ENCODE measurements around the gene ZDHHC14.

The ZDHHC14 gene

GRCh38 chr6:157551041-157551832 lies 170.2 kb downstream of the ZDHHC14 start:
- no peak for TF ChIP-seq REST (IDR thresholded peaks at IDR 0.05; ENCODE audit: low read depth)
- TF ChIP-seq TCF12 (IDR thresholded peaks at IDR 0.05; ENCODE audit: low read depth), result no peak
- no peak for TF ChIP-seq EP300 (IDR thresholded peaks at IDR 0.05; ENCODE audit: borderline replicate concordance)
- no peak for TF ChIP-seq FOXM1 (IDR thresholded peaks at IDR 0.05; ENCODE audit: borderline replicate concordance, low read depth)
- no peak for TF ChIP-seq CEBPB (IDR thresholded peaks at IDR 0.05)
- TF ChIP-seq TEAD4 (IDR thresholded peaks at IDR 0.05), result no peak
- TF ChIP-seq RAD21 (IDR thresholded peaks at IDR 0.05; ENCODE audit: low read depth), result no peak
- no peak for TF ChIP-seq CREB1 (IDR thresholded peaks at IDR 0.05; ENCODE audit: low read depth)
- TF ChIP-seq MAX (IDR thresholded peaks at IDR 0.05), result no peak
- TF ChIP-seq TAF1 (IDR thresholded peaks at IDR 0.05; ENCODE audit: low read depth), result no peak
- TF ChIP-seq ZBTB7A (IDR thresholded peaks at IDR 0.05; ENCODE audit: low read depth), result no peak
- no peak for TF ChIP-seq YY1 (IDR thresholded peaks at IDR 0.05; ENCODE audit: low read depth)
- TF ChIP-seq USF1 (IDR thresholded peaks at IDR 0.05), result no peak
- no peak for TF ChIP-seq NFIC (IDR thresholded peaks at IDR 0.05)
- TF ChIP-seq EGR1 (IDR thresholded peaks at IDR 0.05), result no peak

DNA sequence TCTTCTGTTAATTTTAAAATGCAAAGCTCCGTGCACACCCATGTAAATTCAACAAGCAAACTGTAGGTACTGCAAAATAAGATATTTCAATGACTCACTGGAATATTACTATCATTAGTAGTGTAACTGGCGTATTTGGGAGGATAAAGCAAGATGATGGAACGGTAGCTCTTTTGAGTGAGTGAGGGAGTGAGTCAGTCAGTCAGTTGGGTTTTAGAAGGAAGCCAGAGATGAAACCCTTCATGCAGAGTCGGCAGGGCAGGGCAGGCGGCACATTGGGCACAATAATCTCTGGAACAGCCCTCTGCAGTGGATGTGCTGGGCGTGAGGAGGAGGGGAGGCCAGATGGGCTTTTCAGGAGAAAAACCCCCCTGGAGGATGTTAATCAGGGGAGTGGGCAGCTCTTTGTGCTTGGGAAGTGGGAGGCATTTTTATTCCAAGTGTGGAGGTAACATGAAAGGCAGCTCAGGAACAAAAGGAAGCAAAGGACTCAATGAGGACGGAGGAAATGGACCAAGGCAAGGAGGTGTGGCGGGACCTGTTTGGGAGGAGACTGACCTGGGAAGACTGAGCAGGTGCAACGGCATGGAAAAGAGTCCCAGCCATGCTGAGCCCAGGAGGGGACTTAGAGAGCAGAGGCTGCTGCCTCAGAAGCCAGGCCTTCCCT lies 171.2 kb downstream of the ZDHHC14 start:
- TF ChIP-seq TCF12 (IDR thresholded peaks at IDR 0.05; ENCODE audit: low read depth), result no peak
- no peak for TF ChIP-seq EP300 (IDR thresholded peaks at IDR 0.05; ENCODE audit: borderline replicate concordance)
- no peak for TF ChIP-seq ZBTB7A (IDR thresholded peaks at IDR 0.05; ENCODE audit: low read depth)
- no peak for TF ChIP-seq TAF1 (IDR thresholded peaks at IDR 0.05; ENCODE audit: low read depth)

GRCh38 chr6:157552820-157553485 lies 172.0 kb downstream of the ZDHHC14 start:
- TF ChIP-seq USF1 (IDR thresholded peaks at IDR 0.05) (no peak), ZBTB7A (IDR thresholded peaks at IDR 0.05; ENCODE audit: low read depth) (no peak), TAF1 (IDR thresholded peaks at IDR 0.05; ENCODE audit: low read depth) (no peak), CEBPB (IDR thresholded peaks at IDR 0.05) (no peak), CREB1 (IDR thresholded peaks at IDR 0.05; ENCODE audit: low read depth) (no peak), EP300 (IDR thresholded peaks at IDR 0.05; ENCODE audit: borderline replicate concordance) (no peak)

DNA sequence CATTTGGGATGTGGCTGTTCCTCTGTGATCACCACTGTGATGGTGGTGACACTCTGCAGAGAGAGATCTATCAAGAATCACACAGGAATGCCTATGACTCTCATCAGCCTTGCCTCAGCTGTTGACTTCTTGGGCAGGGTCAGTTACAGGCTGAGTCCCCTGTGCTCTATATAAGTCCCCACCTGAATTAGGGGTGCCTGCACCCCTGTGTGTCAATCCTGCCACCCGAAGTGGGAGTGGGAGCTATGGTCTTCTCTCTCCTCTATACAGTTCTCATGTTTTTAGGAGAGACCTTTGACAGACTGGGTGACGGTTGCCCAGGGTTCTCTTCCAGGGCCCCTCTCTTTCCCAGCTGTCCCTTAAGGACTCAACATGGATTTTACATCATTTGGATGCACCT lies 173.8 kb downstream of the ZDHHC14 start:
- no peak for TF ChIP-seq TAF1 (IDR thresholded peaks at IDR 0.05; ENCODE audit: low read depth)
- no peak for TF ChIP-seq EGR1 (IDR thresholded peaks at IDR 0.05)
- TF ChIP-seq MAX (IDR thresholded peaks at IDR 0.05), result no peak
- TF ChIP-seq FOXM1 (IDR thresholded peaks at IDR 0.05; ENCODE audit: borderline replicate concordance, low read depth), result no peak
- no peak for TF ChIP-seq NFIC (IDR thresholded peaks at IDR 0.05)
- no peak for TF ChIP-seq REST (IDR thresholded peaks at IDR 0.05; ENCODE audit: low read depth)
- no peak for TF ChIP-seq YY1 (IDR thresholded peaks at IDR 0.05; ENCODE audit: low read depth)
- no peak for TF ChIP-seq CREB1 (IDR thresholded peaks at IDR 0.05; ENCODE audit: low read depth)
- no peak for TF ChIP-seq USF1 (IDR thresholded peaks at IDR 0.05)
- TF ChIP-seq CEBPB (IDR thresholded peaks at IDR 0.05), result no peak
- no peak for TF ChIP-seq RAD21 (IDR thresholded peaks at IDR 0.05; ENCODE audit: low read depth)
- no peak for TF ChIP-seq ZBTB7A (IDR thresholded peaks at IDR 0.05; ENCODE audit: low read depth)
- TF ChIP-seq TCF12 (IDR thresholded peaks at IDR 0.05; ENCODE audit: low read depth), result no peak
